A549 (cell line): ENCODE data around the gene MYMK. TPM values are rescaled to one million over a fixed set of nuclear protein-coding genes. Genes with fewer than 3 reads are reported as not detected.

ENCODE experiments used
- ATAC-seq, 2 experiments: fragments of 200-7000 bp in 1 of 2; fragments of >200 bp in 1 of 2; cut with Nextera tagmentation in 1 of 2; cut with Tn5 transposase in 1 of 2; 3 replicates each; pipeline versions ENCODE4 v1.8.0 to v1.9.1; 2018 to 2020; ENCODE audit warnings: mild to moderate bottlenecking in 1 of 2, moderate library complexity in 1 of 2
- CTCF ChIA-PET: fragments of 300-600 bp; sonication (Branson Sonifier 250); formaldehyde crosslinking; extraction: SDS; loops from one replicate; lab custom pipeline; 2021; ENCODE audit warnings: antibody characterized with exemption, inconsistent platforms; lab: Yijun Ruan, JAX
- POLR2A ChIA-PET: fragments of 350-600 bp; formaldehyde crosslinking; extraction: SDS; loops from one replicate; lab custom pipeline; 2021; ENCODE audit warnings: antibody characterized with exemption, inconsistent platforms; lab: Yijun Ruan, JAX
- DNase-seq, 2 experiments: peaks; one replicate each; pipeline versions ENCODE4 v3.0.0 to v3.0.0-alpha.2; 2011 to 2016; ENCODE audit warnings: low read depth in 1 of 2, low spot score in 1 of 2
- FAIRE-seq: peaks from 2 replicates; lab custom pipeline; 2011; peaks lifted over from hg19 to GRCh38; lab: Jason Lieb, UNC
- H3K27ac ChIP-seq, 2 experiments: fragments of >200 bp; sonication (Bioruptor Twin); formaldehyde crosslinking; 3 replicates each; pipeline ENCODE4 v1.5.1; 2016 to 2017
- H3K4me1 ChIP-seq: fragments of >200 bp; sonication (Bioruptor Twin); formaldehyde crosslinking; 3 replicates; pipeline ENCODE4 v1.6.1; 2016
- H3K4me2 ChIP-seq: fragments of >200 bp; sonication (Bioruptor Twin); formaldehyde crosslinking; 3 replicates; pipeline ENCODE4 v1.6.1; 2016
- H3K4me3 ChIP-seq: fragments of >200 bp; sonication (Bioruptor Twin); formaldehyde crosslinking; 3 replicates; pipeline ENCODE4 v1.5.1; 2016
- H3K9me3 ChIP-seq: fragments of >200 bp; sonication (Bioruptor Twin); formaldehyde crosslinking; 3 replicates; pipeline ENCODE4 v1.6.1; 2016
- CHD2 ChIP-seq: fragments of 150-350 bp; IDR thresholded peaks from 2 replicates; pipeline ENCODE4 v1.6.1; 2014; ENCODE audit warnings: low read length; ENCODE audit not compliant: partially characterized antibody
- EHF ChIP-seq: fragments of 250-450 bp; sonication (Bioruptor Pico); IDR thresholded peaks from 2 replicates; pipeline ENCODE4 v1.5.0; 2020; ENCODE audit warnings: mild to moderate bottlenecking
- EHMT2 ChIP-seq: fragments of 200-600 bp; sonication (generic); IDR thresholded peaks from 2 replicates; pipeline ENCODE4 v1.6.1; 2016; ENCODE audit warnings: antibody characterized with exemption, low read depth, mild to moderate bottlenecking, moderate library complexity
- EP300 ChIP-seq, 2 experiments: fragments of >200 bp; sonication (Bioruptor Twin); formaldehyde crosslinking; IDR thresholded peaks; 2 replicates in 1 of 2; 3 replicates in 1 of 2; pipeline ENCODE4 v1.6.1; 2016 to 2017
- FOSL2 ChIP-seq, 2 experiments: fragments of 450-650 bp in 1 of 2; fragments of >200 bp in 1 of 2; sonication (Bioruptor Twin) in 1 of 2; formaldehyde crosslinking; IDR thresholded peaks; 2 replicates each; pipeline versions ENCODE4 v1.5.0 to v1.6.1; 2016 to 2020; ENCODE audit warnings: mild to moderate bottlenecking in 1 of 2, moderate library complexity in 1 of 2
- FOXS1 ChIP-seq: fragments of 250-450 bp; sonication (Bioruptor Pico); IDR thresholded peaks from 2 replicates; pipeline ENCODE4 v1.5.0; 2020; ENCODE audit warnings: mild to moderate bottlenecking, moderate library complexity
- JUNB ChIP-seq: fragments of >200 bp; sonication (Bioruptor Twin); formaldehyde crosslinking; IDR thresholded peaks from 2 replicates; pipeline ENCODE4 v1.6.1; 2016
- KDM1A ChIP-seq: fragments of 200-600 bp; sonication (generic); IDR thresholded peaks from 2 replicates; pipeline ENCODE4 v1.6.1; 2016; ENCODE audit warnings: low read depth, mild to moderate bottlenecking
- NPAS2 ChIP-seq: fragments of 250-450 bp; sonication (Bioruptor Pico); IDR thresholded peaks from 2 replicates; pipeline ENCODE4 v1.8.0; 2022; ENCODE audit warnings: mild to moderate bottlenecking, moderate library complexity, borderline replicate concordance
- PHF8 ChIP-seq: fragments of 200-600 bp; sonication (generic); IDR thresholded peaks from 2 replicates; pipeline ENCODE4 v1.6.1; 2016; ENCODE audit warnings: low read depth, mild to moderate bottlenecking, antibody characterized with exemption, moderate library complexity, borderline replicate concordance
- POLR2AphosphoS2 ChIP-seq: conservative IDR thresholded peaks from 2 replicates; pipeline ENCODE4 v1.6.1; 2012; ENCODE audit warnings: low read length, improper control_type of control experiment, inconsistent platforms
- REST ChIP-seq: fragments of 200-600 bp; sonication (generic); IDR thresholded peaks from 2 replicates; pipeline ENCODE4 v1.6.1; 2016; ENCODE audit warnings: antibody characterized with exemption, mild to moderate bottlenecking, moderate library complexity
- SMC3 ChIP-seq: fragments of >200 bp; sonication (Bioruptor Twin); formaldehyde crosslinking; IDR thresholded peaks from 3 replicates; pipeline ENCODE4 v1.6.1; 2018; ENCODE audit warnings: inconsistent platforms
- SREBF2 ChIP-seq: fragments of 450-650 bp; IDR thresholded peaks from 2 replicates; pipeline ENCODE4 v1.6.1; 2014; ENCODE audit warnings: mild to moderate bottlenecking, moderate library complexity
- TFCP2L1 ChIP-seq: fragments of 250-450 bp; sonication (Bioruptor Pico); IDR thresholded peaks from 2 replicates; pipeline ENCODE4 v1.5.0; 2021; ENCODE audit warnings: mild to moderate bottlenecking
- ZFP36 ChIP-seq: fragments of 450-650 bp; IDR thresholded peaks from 2 replicates; pipeline ENCODE4 v1.6.1; 2014; ENCODE audit warnings: borderline replicate concordance; ENCODE audit not compliant: partially characterized antibody
- ZNF302 ChIP-seq: fragments of 250-450 bp; sonication (Bioruptor Pico); IDR thresholded peaks from 2 replicates; pipeline ENCODE4 v1.9.0; 2021; ENCODE audit warnings: inconsistent platforms, mild to moderate bottlenecking, moderate library complexity
- WGBS: methylation state at CpG from one replicate; pipeline ENCODE4 v1.1.6; 2017; ENCODE audit errors: missing lambda C conversion rate; 5-methylcytosine and 5-hydroxymethylcytosine counted together
- polyA plus RNA-seq, 4 experiments: library from polyadenylated mRNA; depleted of rRNA in 3 of 4; stranded (reverse); fragments of >200 nt; fragmentation: RNase III in 1 of 4; extraction: RNeasy Plus Mini Kit Qiagen cat#74134 plus additional on column Dnase treatment in 1 of 4; gene quantifications; 2 replicates in 3 of 4; 3 replicates in 1 of 4; pipeline ENCODE4 v1.2.3, GENCODE V29; 2011 to 2017
- TF ChIP-seq, protein P1 (sequence below): fragments of 250-450 bp; sonication (Bioruptor Pico); IDR thresholded peaks from 2 replicates; pipeline ENCODE4 v1.5.0; 2020; ENCODE audit warnings: low read depth, mild to moderate bottlenecking, moderate library complexity

MYMK gene
- polyA plus RNA-seq, 2 of the 4 experiments (the other 2 are of a cell fraction): not detected

DNA sequence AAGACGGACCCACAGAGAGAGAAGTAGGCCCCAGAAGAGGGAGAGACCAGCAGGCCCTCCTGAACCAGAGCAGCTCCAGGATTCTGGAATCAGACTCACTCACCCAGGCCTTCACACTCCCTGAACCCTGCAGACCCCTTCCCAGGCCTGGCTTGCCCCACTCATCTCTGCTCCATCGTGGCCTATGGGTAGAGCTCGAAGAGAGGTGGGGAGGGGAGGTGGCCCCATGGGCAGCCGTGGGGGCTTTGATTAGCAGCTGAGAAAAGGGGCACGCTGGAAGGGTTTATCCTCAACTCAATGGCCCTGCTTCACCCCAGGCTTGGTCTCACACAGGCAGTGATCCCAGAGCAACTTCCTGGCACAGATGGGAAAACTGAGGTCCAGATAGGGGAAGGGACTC lies 613 bp downstream of the MYMK start (continued):
- TF ChIP-seq, protein P1, sequence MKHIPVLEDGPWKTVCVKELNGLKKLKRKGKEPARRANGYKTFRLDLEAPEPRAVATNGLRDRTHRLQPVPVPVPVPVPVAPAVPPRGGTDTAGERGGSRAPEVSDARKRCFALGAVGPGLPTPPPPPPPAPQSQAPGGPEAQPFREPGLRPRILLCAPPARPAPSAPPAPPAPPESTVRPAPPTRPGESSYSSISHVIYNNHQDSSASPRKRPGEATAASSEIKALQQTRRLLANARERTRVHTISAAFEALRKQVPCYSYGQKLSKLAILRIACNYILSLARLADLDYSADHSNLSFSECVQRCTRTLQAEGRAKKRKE (CRISPR knock-in tag): no peak
- TF ChIP-seq JUNB: no peak
- TF ChIP-seq SMC3: no peak

DNA sequence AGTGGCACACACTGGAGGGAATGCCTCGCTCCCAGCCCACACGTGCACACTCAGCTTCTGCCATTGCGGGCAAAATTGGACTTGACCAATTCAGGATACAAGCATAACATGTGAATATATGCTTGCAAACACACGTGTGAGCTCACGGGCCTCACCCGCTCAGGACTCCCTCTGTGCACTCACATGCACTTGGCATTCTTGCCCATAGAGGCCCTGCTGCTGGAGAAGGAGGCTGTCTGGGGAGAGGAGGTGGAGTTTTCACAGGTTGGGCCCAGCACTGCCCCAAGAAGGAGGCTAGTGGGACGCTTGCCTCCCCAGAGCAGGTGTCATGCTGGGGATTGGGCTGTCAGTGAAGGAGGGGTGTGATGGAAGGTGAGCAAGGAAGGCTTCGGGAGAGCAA lies 1.7 kb downstream of the MYMK start:
- CTCF ChIA-PET: interaction anchor here (0.7 to 3.5 kb wide), 3 partner anchors 10 to 498 kb away, joined by 3 to 28 read pairs (median 3); partner anchors contain the start of gene ADAMTSL2
- POLR2A ChIA-PET: no interaction called here
- H3K9me3 ChIP-seq: no peaks in the 10 kb centered on the region
- H3K4me3 ChIP-seq: no peak overlapping the region
- DNase-seq (no peak), ATAC-seq (0 out of 6 replicates have a peak, but pooled peaks of 1 of the 2 experiments have one; percentile 39), FAIRE-seq (no peak)
- no peak for TF ChIP-seq CHD2
- TF ChIP-seq KDM1A: no peak
- no peak for TF ChIP-seq EHMT2
- TF ChIP-seq EHF: no peak
- no peak for TF ChIP-seq ZNF302 (CRISPR knock-in tag)
- TF ChIP-seq, protein P1 (CRISPR knock-in tag): no peak
- TF ChIP-seq FOXS1 (CRISPR knock-in tag): no peak
- no peak for TF ChIP-seq JUNB
- no peak for TF ChIP-seq ZFP36
- TF ChIP-seq TFCP2L1 (CRISPR knock-in tag): no peak
- TF ChIP-seq PHF8: no peak
- TF ChIP-seq NPAS2 (CRISPR knock-in tag): no peak
- TF ChIP-seq POLR2AphosphoS2: no peak
- TF ChIP-seq SREBF2: no peak
- TF ChIP-seq FOSL2 (IDR thresholded peaks at IDR 0.05): no peak
- no peak for TF ChIP-seq FOSL2 (CRISPR knock-in tag; IDR thresholded peaks at IDR 0.05)
- no peak for TF ChIP-seq REST
- TF ChIP-seq EP300 (IDR thresholded peaks at IDR 0.05): no peak
- peaks cover 5% of the 10 kb centered on the region; the same call in 1 of the 3 replicates for H3K4me1 ChIP-seq
- no peak overlapping the region for H3K4me2 ChIP-seq
- H3K27ac ChIP-seq: no peak overlapping the region
- WGBS: 81% methylated on average over 8 of the region's 8 CpGs
